Measurements from ENCODE around the gene GNAQ. TPM values are rescaled to one million over a fixed set of nuclear protein-coding genes. Genes with fewer than 3 reads are reported as not detected.

GNAQ gene
- total RNA-seq, 1 experiment from 2014 or later, result 0.51 TPM

DNA sequence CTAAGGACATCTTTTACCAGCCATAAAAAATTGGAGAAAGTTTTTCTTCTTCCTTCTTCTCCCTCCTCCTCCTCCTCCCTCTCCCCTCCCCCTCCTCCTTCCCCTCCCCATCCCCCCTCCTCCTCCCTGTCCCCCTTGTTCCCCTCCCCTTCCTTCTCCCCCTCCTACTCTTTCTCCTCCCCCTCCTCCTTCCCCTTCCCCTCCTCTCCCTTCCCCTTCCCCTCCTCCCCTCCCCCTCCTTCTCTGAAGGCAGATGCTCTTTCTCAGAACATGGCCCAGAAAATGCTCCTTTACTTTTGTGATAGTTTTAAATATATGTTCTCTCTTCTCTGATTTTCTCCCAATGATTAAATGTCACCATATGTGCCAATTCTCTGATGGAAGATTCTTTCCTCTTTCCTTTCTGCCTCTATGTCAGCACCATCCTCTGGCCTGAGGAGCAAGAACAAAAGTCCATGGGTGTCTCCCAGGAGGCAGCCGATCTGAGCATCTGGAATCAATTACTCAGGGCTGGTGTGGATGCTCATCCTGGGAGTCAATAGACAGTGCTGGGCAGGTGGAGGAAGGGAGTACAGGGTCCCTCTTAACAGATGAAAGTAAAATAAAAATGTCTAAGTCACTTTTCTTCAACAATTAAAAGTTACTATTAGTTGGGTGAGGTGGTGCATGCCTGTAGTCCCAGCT lies 320.5 kb downstream of the GNAQ start:
- Histone ChIP-seq H3K27me3 (ENCODE audit: low read length) (no peaks in the 10 kb centered on the region), H3K4me1 (ENCODE audit: insufficient read depth, low read length) (peaks cover 43% of the 10 kb centered on the region), H3K79me2 (ENCODE audit: low read length) (no peaks in the 10 kb centered on the region), H3K9me2 (replicated peaks; ENCODE audit: low read length) (no peaks in the 10 kb centered on the region), H3K4me3 (ENCODE audit: low read length) (no peak overlapping the region), H4K20me1 (ENCODE audit: low read length) (no peaks in the 10 kb centered on the region), H3K9me3 (ENCODE audit: low read length) (no peaks in the 10 kb centered on the region), H3K27ac (ENCODE audit: low read length) (no peak overlapping the region), H3F3A (ENCODE audit: low read length, unreplicated experiment) (peaks cover 8% of the 10 kb centered on the region), H3K9ac (ENCODE audit: low read length) (no peak overlapping the region), H3K4me2 (ENCODE audit: low read length) (no peak overlapping the region), H2AFZ (ENCODE audit: low read length) (no peak overlapping the region), H3K36me3 (ENCODE audit: low read depth, low read length) (no peaks in the 10 kb centered on the region)
- no peak for ATAC-seq
- CTCF ChIA-PET, result no interaction called here
- POLR2A ChIA-PET (ENCODE audit: unreplicated experiment), result no interaction called here
- no peak for DNase-seq
- BruUV-seq (replicated peaks), result no TSS peak
- no peak for TF ChIP-seq EZH2phosphoT487 (IDR thresholded peaks at IDR 0.05; ENCODE audit: borderline replicate concordance, low read length)
- no peak for TF ChIP-seq CTCF (conservative IDR thresholded peaks at IDR 0.05; ENCODE audit: low read depth, low read length)
- TF ChIP-seq EZH2 (IDR thresholded peaks at IDR 0.05; ENCODE audit: low read length, unreplicated experiment), result no peak
- intact Hi-C loops (cut with micrococcal nuclease), result no loop called here

- DNase-seq, result no peak
Measured at GRCh38 chr9:77710316-77710715, 321.3 kb downstream of the GNAQ start.

More at GRCh38 chr9:77710316-77710715, 321.3 kb downstream of the GNAQ start:
- Histone ChIP-seq H3K4me1 (ENCODE audit: insufficient read depth, low read length) (peaks cover 43% of the 10 kb centered on the region), H3K4me3 (ENCODE audit: low read length) (no peak overlapping the region), H3K9me2 (replicated peaks; ENCODE audit: low read length) (no peaks in the 10 kb centered on the region), H4K20me1 (ENCODE audit: low read length) (no peaks in the 10 kb centered on the region), H3K9ac (ENCODE audit: low read length) (no peak overlapping the region), H3K9me3 (ENCODE audit: low read length) (no peaks in the 10 kb centered on the region), H3K27me3 (ENCODE audit: low read length) (no peaks in the 10 kb centered on the region), H3K4me2 (ENCODE audit: low read length) (no peak overlapping the region), H2AFZ (ENCODE audit: low read length) (no peak overlapping the region), H3F3A (ENCODE audit: low read length, unreplicated experiment) (peaks cover 8% of the 10 kb centered on the region), H3K36me3 (ENCODE audit: low read depth, low read length) (no peaks in the 10 kb centered on the region), H3K27ac (ENCODE audit: low read length) (no peak overlapping the region), H3K79me2 (ENCODE audit: low read length) (no peaks in the 10 kb centered on the region)
- intact Hi-C loops (cut with micrococcal nuclease), result no loop called here
- no peak for TF ChIP-seq CTCF (conservative IDR thresholded peaks at IDR 0.05; ENCODE audit: low read depth, low read length)
- TF ChIP-seq EZH2 (IDR thresholded peaks at IDR 0.05; ENCODE audit: low read length, unreplicated experiment), result no peak
- TF ChIP-seq EZH2phosphoT487 (IDR thresholded peaks at IDR 0.05; ENCODE audit: borderline replicate concordance, low read length), result no peak
- no TSS peak for BruUV-seq (replicated peaks)
- ATAC-seq, result no peak
- ChIA-PET POLR2A (ENCODE audit: unreplicated experiment) (no interaction called here), CTCF (no interaction called here)
